ENCODE results near the gene PRKCA. TPM values are rescaled to one million over a fixed set of nuclear protein-coding genes. Genes with fewer than 3 reads are reported as not detected.
"Not testable (repeated sequence)": the region's sequence is repeated elsewhere in the genome, so short reads cannot be mapped to it uniquely, and the experiment has no call there.

The PRKCA gene
- total RNA-seq, 1 experiment from 2014 or later, result 29.5 TPM

DNA sequence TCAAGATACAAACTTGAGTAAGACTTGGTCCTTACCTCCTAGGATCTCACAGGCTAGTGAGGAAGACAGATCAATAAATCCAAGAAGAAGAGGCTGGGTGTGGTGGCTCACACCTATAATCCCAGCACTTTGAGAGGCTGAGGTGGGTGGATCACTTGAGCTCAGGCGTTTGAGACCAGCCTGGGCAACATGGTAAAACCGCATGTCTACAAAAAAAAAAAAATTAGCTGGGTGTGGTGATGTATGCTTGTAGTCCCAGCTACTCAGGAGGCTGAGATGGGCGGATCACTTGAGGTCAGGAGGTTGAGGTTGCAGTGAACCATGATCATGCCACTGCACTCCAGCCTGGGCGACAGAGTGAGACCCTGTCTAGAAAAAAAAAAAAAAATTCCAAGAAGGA is 423.0 kb downstream of the PRKCA start:
- H3K27me3 Mint-ChIP-seq (ENCODE audit: low read depth); DNase-seq (ENCODE audit: low spot score); H3K36me3 Mint-ChIP-seq; H3K9me3 Mint-ChIP-seq; H3K4me3 Mint-ChIP-seq; POLR2A ChIA-PET; ATAC-seq: not testable (repeated sequence)
- H3K4me1 Mint-ChIP-seq, result peaks cover 69% of the 10 kb centered on the region
- peak overlapping the region; percentile 30 for H3K27ac Mint-ChIP-seq
- CTCF ChIA-PET, result interaction anchor here (1.1 to 2.2 kb wide), 7 partner anchors 12 to 291 kb away, joined by 3 to 10 read pairs (median 4); no protein-coding TSS in a partner anchor

DNA sequence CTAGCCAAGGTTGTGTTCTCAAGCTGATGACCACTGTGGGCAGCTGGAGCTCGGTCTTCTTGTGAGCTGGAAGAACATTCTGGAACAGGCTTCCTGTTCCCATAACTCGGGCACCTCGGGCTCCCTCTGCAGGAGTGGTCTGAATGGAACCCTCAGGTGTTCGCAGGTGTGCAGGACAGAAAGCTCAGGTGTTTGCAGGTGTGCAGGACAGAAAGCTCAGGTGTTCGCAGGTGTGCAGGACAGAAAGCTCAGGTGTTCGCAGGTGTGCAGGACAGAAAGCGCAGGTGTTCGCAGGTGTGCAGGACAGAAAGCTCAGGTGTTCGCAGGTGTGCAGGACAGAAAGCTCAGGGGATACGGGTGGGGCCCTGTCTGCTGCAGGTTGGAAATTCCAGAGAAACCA is 423.5 kb downstream of the PRKCA start:
- Mint-ChIP-seq H3K27me3 (ENCODE audit: low read depth) (no peaks in the 10 kb centered on the region), H3K4me1 (peaks cover 69% of the 10 kb centered on the region), H3K36me3 (no peaks in the 10 kb centered on the region), H3K9me3 (no peaks in the 10 kb centered on the region), H3K27ac (no peak overlapping the region), H3K4me3 (no peak overlapping the region)
- no peak for ATAC-seq
- CTCF ChIA-PET, result interaction anchor here (2.1 to 2.2 kb wide), 2 partner anchors 249 to 291 kb away, joined by 6 to 10 read pairs; no protein-coding TSS in a partner anchor
- TF ChIP-seq, protein P1, sequence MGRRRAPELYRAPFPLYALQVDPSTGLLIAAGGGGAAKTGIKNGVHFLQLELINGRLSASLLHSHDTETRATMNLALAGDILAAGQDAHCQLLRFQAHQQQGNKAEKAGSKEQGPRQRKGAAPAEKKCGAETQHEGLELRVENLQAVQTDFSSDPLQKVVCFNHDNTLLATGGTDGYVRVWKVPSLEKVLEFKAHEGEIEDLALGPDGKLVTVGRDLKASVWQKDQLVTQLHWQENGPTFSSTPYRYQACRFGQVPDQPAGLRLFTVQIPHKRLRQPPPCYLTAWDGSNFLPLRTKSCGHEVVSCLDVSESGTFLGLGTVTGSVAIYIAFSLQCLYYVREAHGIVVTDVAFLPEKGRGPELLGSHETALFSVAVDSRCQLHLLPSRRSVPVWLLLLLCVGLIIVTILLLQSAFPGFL (CRISPR knock-in tag; IDR thresholded peaks at IDR 0.05; ENCODE audit: borderline replicate concordance), result no peak
- TF ChIP-seq ZNF416 (CRISPR knock-in tag; IDR thresholded peaks at IDR 0.05), result no peak
- TF ChIP-seq, protein P2, sequence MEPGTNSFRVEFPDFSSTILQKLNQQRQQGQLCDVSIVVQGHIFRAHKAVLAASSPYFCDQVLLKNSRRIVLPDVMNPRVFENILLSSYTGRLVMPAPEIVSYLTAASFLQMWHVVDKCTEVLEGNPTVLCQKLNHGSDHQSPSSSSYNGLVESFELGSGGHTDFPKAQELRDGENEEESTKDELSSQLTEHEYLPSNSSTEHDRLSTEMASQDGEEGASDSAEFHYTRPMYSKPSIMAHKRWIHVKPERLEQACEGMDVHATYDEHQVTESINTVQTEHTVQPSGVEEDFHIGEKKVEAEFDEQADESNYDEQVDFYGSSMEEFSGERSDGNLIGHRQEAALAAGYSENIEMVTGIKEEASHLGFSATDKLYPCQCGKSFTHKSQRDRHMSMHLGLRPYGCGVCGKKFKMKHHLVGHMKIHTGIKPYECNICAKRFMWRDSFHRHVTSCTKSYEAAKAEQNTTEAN (CRISPR knock-in tag; IDR thresholded peaks at IDR 0.05), result no peak
- no peak for TF ChIP-seq GABPB1 (CRISPR knock-in tag; IDR thresholded peaks at IDR 0.05)
- no peak for TF ChIP-seq NFATC4 (CRISPR knock-in tag; IDR thresholded peaks at IDR 0.05)
- TF ChIP-seq, protein P3, sequence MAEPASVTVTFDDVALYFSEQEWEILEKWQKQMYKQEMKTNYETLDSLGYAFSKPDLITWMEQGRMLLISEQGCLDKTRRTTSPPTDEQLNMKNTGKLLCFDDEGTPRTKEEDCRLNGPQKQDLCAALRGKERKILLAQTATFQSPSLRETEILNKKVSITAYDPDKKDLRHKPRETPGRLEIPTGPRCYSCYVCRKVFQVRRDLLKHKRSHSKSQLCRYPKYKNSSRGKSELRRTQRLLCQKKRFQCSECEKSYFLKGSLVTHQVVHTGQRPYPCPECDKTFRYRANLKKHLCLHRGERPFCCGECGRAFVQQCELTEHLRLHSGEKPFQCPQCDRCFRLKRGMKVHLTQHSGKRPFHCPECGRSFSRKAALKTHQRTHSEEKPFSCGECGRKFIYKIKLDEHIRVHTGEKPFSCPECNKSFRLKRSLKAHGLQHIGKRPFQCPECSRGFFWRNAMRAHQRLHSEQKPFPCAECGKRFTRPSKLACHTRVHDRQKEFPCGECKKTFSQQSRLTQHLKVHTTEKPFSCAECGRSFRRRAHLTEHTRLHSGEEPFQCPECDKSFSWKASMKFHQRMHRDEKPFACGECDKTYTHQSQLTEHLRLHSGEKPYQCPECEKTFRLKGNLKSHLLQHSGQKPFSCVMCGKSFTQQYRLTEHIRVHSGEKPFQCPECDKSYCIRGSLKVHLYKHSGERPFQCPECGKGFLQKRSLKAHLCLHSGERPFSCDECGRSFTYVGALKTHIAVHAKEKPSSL (CRISPR knock-in tag; conservative IDR thresholded peaks at IDR 0.05), result no peak
- TF ChIP-seq, protein P4, sequence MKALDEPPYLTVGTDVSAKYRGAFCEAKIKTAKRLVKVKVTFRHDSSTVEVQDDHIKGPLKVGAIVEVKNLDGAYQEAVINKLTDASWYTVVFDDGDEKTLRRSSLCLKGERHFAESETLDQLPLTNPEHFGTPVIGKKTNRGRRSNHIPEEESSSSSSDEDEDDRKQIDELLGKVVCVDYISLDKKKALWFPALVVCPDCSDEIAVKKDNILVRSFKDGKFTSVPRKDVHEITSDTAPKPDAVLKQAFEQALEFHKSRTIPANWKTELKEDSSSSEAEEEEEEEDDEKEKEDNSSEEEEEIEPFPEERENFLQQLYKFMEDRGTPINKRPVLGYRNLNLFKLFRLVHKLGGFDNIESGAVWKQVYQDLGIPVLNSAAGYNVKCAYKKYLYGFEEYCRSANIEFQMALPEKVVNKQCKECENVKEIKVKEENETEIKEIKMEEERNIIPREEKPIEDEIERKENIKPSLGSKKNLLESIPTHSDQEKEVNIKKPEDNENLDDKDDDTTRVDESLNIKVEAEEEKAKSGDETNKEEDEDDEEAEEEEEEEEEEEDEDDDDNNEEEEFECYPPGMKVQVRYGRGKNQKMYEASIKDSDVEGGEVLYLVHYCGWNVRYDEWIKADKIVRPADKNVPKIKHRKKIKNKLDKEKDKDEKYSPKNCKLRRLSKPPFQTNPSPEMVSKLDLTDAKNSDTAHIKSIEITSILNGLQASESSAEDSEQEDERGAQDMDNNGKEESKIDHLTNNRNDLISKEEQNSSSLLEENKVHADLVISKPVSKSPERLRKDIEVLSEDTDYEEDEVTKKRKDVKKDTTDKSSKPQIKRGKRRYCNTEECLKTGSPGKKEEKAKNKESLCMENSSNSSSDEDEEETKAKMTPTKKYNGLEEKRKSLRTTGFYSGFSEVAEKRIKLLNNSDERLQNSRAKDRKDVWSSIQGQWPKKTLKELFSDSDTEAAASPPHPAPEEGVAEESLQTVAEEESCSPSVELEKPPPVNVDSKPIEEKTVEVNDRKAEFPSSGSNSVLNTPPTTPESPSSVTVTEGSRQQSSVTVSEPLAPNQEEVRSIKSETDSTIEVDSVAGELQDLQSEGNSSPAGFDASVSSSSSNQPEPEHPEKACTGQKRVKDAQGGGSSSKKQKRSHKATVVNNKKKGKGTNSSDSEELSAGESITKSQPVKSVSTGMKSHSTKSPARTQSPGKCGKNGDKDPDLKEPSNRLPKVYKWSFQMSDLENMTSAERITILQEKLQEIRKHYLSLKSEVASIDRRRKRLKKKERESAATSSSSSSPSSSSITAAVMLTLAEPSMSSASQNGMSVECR (CRISPR knock-in tag; IDR thresholded peaks at IDR 0.05; ENCODE audit: borderline replicate concordance), result no peak
- TF ChIP-seq SMAD3 (CRISPR knock-in tag; IDR thresholded peaks at IDR 0.05; ENCODE audit: borderline replicate concordance), result no peak
- no peak for TF ChIP-seq ZNF263 (CRISPR knock-in tag; IDR thresholded peaks at IDR 0.05; ENCODE audit: low read depth)
- no peak for TF ChIP-seq ZBTB21 (CRISPR knock-in tag; IDR thresholded peaks at IDR 0.05; ENCODE audit: borderline replicate concordance)
- TF ChIP-seq TEAD1 (CRISPR knock-in tag; IDR thresholded peaks at IDR 0.05), result no peak
- TF ChIP-seq ZNF396 (CRISPR knock-in tag; IDR thresholded peaks at IDR 0.05; ENCODE audit: borderline replicate concordance), result no peak
- no peak for TF ChIP-seq CREM (CRISPR knock-in tag; IDR thresholded peaks at IDR 0.05)
- TF ChIP-seq, protein P5, sequence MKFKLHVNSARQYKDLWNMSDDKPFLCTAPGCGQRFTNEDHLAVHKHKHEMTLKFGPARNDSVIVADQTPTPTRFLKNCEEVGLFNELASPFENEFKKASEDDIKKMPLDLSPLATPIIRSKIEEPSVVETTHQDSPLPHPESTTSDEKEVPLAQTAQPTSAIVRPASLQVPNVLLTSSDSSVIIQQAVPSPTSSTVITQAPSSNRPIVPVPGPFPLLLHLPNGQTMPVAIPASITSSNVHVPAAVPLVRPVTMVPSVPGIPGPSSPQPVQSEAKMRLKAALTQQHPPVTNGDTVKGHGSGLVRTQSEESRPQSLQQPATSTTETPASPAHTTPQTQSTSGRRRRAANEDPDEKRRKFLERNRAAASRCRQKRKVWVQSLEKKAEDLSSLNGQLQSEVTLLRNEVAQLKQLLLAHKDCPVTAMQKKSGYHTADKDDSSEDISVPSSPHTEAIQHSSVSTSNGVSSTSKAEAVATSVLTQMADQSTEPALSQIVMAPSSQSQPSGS (CRISPR knock-in tag; IDR thresholded peaks at IDR 0.05; ENCODE audit: borderline replicate concordance, low read depth), result no peak
- TF ChIP-seq, protein P6, sequence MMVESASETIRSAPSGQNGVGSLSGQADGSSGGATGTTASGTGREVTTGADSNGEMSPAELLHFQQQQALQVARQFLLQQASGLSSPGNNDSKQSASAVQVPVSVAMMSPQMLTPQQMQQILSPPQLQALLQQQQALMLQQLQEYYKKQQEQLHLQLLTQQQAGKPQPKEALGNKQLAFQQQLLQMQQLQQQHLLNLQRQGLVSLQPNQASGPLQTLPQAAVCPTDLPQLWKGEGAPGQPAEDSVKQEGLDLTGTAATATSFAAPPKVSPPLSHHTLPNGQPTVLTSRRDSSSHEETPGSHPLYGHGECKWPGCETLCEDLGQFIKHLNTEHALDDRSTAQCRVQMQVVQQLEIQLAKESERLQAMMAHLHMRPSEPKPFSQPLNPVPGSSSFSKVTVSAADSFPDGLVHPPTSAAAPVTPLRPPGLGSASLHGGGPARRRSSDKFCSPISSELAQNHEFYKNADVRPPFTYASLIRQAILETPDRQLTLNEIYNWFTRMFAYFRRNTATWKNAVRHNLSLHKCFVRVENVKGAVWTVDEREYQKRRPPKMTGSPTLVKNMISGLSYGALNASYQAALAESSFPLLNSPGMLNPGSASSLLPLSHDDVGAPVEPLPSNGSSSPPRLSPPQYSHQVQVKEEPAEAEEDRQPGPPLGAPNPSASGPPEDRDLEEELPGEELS (CRISPR knock-in tag; IDR thresholded peaks at IDR 0.05), result no peak
- DNase-seq (ENCODE audit: low spot score), result no peak
- POLR2A ChIA-PET, result no interaction called here

All from WTC11 (cell line).